GM12878 (cell line): Measurements from ENCODE around the gene FCRL2. TPM values are rescaled to one million over a fixed set of nuclear protein-coding genes. Genes with fewer than 3 reads are reported as not detected.

Experiments used
- ATAC-seq: fragments of 200-7000 bp; cut with Tn5 transposase; 3 replicates; pipeline ENCODE4 v1.9.1; 2020; ENCODE audit warnings: mild to moderate bottlenecking, moderate library complexity
- BruUV-seq: library from RNA; stranded (reverse); fragments of 400-500 nt; replicated peaks from 2 replicates; lab custom pipeline; 2021; lab: Mats Ljungman, UMichigan
- CTCF ChIA-PET: fragments of 300-600 bp; sonication (Branson Sonifier 250); formaldehyde crosslinking; extraction: SDS; loops from one replicate; lab custom pipeline; 2021; ENCODE audit warnings: inconsistent platforms; lab: Yijun Ruan, JAX
- POLR2A ChIA-PET: fragments of 350-600 bp; formaldehyde crosslinking; extraction: SDS; loops from one replicate; lab custom pipeline; 2021; ENCODE audit warnings: inconsistent platforms; lab: Charles Lee
- RAD21 ChIA-PET: fragments of 300-600 bp; sonication (Branson Sonifier 250); formaldehyde crosslinking; loops from one replicate; lab custom pipeline; 2023; ENCODE audit warnings: antibody characterized with exemption; ENCODE audit not compliant: unreplicated experiment; lab: Charles Lee
- SMC1A ChIA-PET: fragments of 300-600 bp; sonication (Branson Sonifier 250); formaldehyde crosslinking; loops from one replicate; lab custom pipeline; 2023; ENCODE audit not compliant: unreplicated experiment, uncharacterized antibody; lab: Charles Lee
- DNase-seq: peaks from one replicate; pipeline ENCODE4 v3.0.0-alpha.2; 2011; ENCODE audit warnings: low read depth, low spot score
- FAIRE-seq: peaks from 3 replicates; lab custom pipeline; 2011; peaks lifted over from hg19 to GRCh38; lab: Jason Lieb, UNC
- H2AFZ ChIP-seq: 2 replicates; pipeline ENCODE4 v1.6.0; 2011; ENCODE audit warnings: low read depth, low read length, control low read depth; ENCODE audit not compliant: control insufficient read depth
- H3K27ac ChIP-seq: 2 replicates; pipeline ENCODE4 v1.5.1; 2011; ENCODE audit warnings: control low read depth; ENCODE audit not compliant: control insufficient read depth, insufficient read depth
- H3K27me3 ChIP-seq, 2 experiments: replicated peaks in 1 of 2; 2 replicates each; pipeline versions ENCODE4 v1.6.0 to v1.6.1; 2011; ENCODE audit warnings: low read length in 1 of 2; ENCODE audit not compliant: control insufficient read depth in 2 of 2, insufficient read depth in 2 of 2
- H3K36me3 ChIP-seq, 2 experiments: 2 replicates each; pipeline ENCODE4 v1.5.1; 2011; ENCODE audit warnings: low read length in 1 of 2; ENCODE audit not compliant: control insufficient read depth in 2 of 2, insufficient read depth in 2 of 2
- H3K4me1 ChIP-seq: 2 replicates; pipeline ENCODE4 v1.6.1; 2011; ENCODE audit warnings: mild to moderate bottlenecking, low read length, moderate library complexity, mixed read lengths; ENCODE audit not compliant: control insufficient read depth, insufficient read depth
- H3K4me2 ChIP-seq: 2 replicates; pipeline ENCODE4 v1.6.0; 2011; ENCODE audit warnings: control low read depth; ENCODE audit not compliant: control insufficient read depth, insufficient read depth
- H3K4me3 ChIP-seq: fragments of 200-600 bp; sonication (generic); 2 replicates; pipeline ENCODE4 v1.5.1; 2016
- H3K79me2 ChIP-seq: 2 replicates; pipeline ENCODE4 v1.6.0; 2011; ENCODE audit warnings: low read length; ENCODE audit not compliant: control insufficient read depth, insufficient read depth
- H3K9ac ChIP-seq: 2 replicates; pipeline ENCODE4 v1.8.0; 2011; ENCODE audit warnings: low read length, control low read depth, mixed read lengths; ENCODE audit not compliant: control insufficient read depth, insufficient read depth
- H3K9me3 ChIP-seq: replicated peaks from 3 replicates; pipeline ENCODE4 v1.5.1; 2011; ENCODE audit warnings: mild to moderate bottlenecking, low read length; ENCODE audit not compliant: control insufficient read depth, insufficient read depth
- H4K20me1 ChIP-seq: 2 replicates; pipeline ENCODE4 v1.6.0; 2011; ENCODE audit not compliant: control insufficient read depth, insufficient read depth
- BCL11A ChIP-seq: IDR thresholded peaks from 2 replicates; pipeline ENCODE4 v1.6.1; 2011; ENCODE audit warnings: low read depth, low read length
- BRCA1 ChIP-seq: IDR thresholded peaks from 2 replicates; pipeline ENCODE4 v1.6.1; 2011; ENCODE audit warnings: low read depth, low read length, improper control_type of control experiment
- CHD2 ChIP-seq: IDR thresholded peaks from 2 replicates; pipeline ENCODE4 v1.6.1; 2011; ENCODE audit warnings: low read depth, low read length, improper control_type of control experiment, borderline replicate concordance
- CREM ChIP-seq: IDR thresholded peaks from 2 replicates; pipeline ENCODE4 v1.6.1; 2014; ENCODE audit warnings: antibody characterized with exemption, low read depth
- DPF2 ChIP-seq: fragments of 450-650 bp; IDR thresholded peaks from 2 replicates; pipeline ENCODE4 v1.6.1; 2017; ENCODE audit warnings: mild to moderate bottlenecking
- ETV6 ChIP-seq, 2 experiments: fragments of 450-650 bp in 1 of 2; IDR thresholded peaks in 1 of 2; conservative IDR thresholded peaks in 1 of 2; 2 replicates each; pipeline ENCODE4 v1.6.1; 2014; ENCODE audit warnings: antibody characterized with exemption in 1 of 2, borderline replicate concordance in 1 of 2, low read depth in 1 of 2, mild to moderate bottlenecking in 1 of 2, moderate library complexity in 1 of 2
- HDAC6 ChIP-seq: fragments of 200-600 bp; sonication (generic); IDR thresholded peaks from one replicate; pipeline ENCODE4 v1.8.0; 2017; ENCODE audit warnings: antibody characterized with exemption; ENCODE audit not compliant: unreplicated experiment
- HDGF ChIP-seq: fragments of 450-650 bp; IDR thresholded peaks from 2 replicates; pipeline ENCODE4 v1.6.1; 2016; ENCODE audit warnings: antibody characterized with exemption
- IRF3 ChIP-seq: fragments of 450-650 bp; IDR thresholded peaks from 2 replicates; pipeline ENCODE4 v1.6.1; 2014; ENCODE audit warnings: mild to moderate bottlenecking
- MTA3 ChIP-seq: IDR thresholded peaks from 2 replicates; pipeline ENCODE4 v1.6.1; 2012; ENCODE audit warnings: low read length, inconsistent platforms, borderline replicate concordance
- NBN ChIP-seq: fragments of 450-650 bp; IDR thresholded peaks from 2 replicates; pipeline ENCODE4 v1.6.1; 2016
- NFXL1 ChIP-seq: fragments of 450-650 bp; IDR thresholded peaks from 2 replicates; pipeline ENCODE4 v1.6.1; 2017; ENCODE audit warnings: antibody characterized with exemption, mild to moderate bottlenecking, borderline replicate concordance
- NFYA ChIP-seq: IDR thresholded peaks from 2 replicates; pipeline ENCODE4 v1.6.1; 2011; ENCODE audit warnings: low read depth, mild to moderate bottlenecking, low read length, improper control_type of control experiment, borderline replicate concordance
- NFYB ChIP-seq: IDR thresholded peaks from 2 replicates; pipeline ENCODE4 v1.6.1; 2011; ENCODE audit warnings: low read depth, mild to moderate bottlenecking, low read length, improper control_type of control experiment, moderate library complexity; ENCODE audit not compliant: insufficient read depth
- POLR2AphosphoS5 ChIP-seq: IDR thresholded peaks from 2 replicates; pipeline ENCODE4 v1.6.1; 2011; ENCODE audit warnings: mild to moderate bottlenecking, low read length, inconsistent platforms
- RAD21 ChIP-seq: IDR thresholded peaks from 2 replicates; pipeline ENCODE4 v1.6.1; 2011; ENCODE audit warnings: mild to moderate bottlenecking, low read depth, low read length, moderate library complexity; ENCODE audit not compliant: insufficient read depth
- SMAD1 ChIP-seq: fragments of 450-650 bp; IDR thresholded peaks from 2 replicates; pipeline ENCODE4 v1.6.1; 2018; ENCODE audit warnings: mild to moderate bottlenecking, low read depth; ENCODE audit not compliant: partially characterized antibody
- SMC3 ChIP-seq: IDR thresholded peaks from 2 replicates; pipeline ENCODE4 v1.6.1; 2011; ENCODE audit warnings: low read length, improper control_type of control experiment, borderline replicate concordance
- SPI1 ChIP-seq: IDR thresholded peaks from 2 replicates; pipeline ENCODE4 v1.6.1; 2011; ENCODE audit warnings: low read depth, mild to moderate bottlenecking, low read length, moderate library complexity, borderline replicate concordance; ENCODE audit not compliant: insufficient read depth
- SUPT20H ChIP-seq: IDR thresholded peaks from 2 replicates; pipeline ENCODE4 v1.6.1; 2011; ENCODE audit warnings: low read depth, mild to moderate bottlenecking, low read length, moderate library complexity, borderline replicate concordance; ENCODE audit not compliant: control insufficient read depth
- TARDBP ChIP-seq: IDR thresholded peaks from 2 replicates; pipeline ENCODE4 v1.6.1; 2016; ENCODE audit warnings: borderline replicate concordance
- WRNIP1 ChIP-seq: IDR thresholded peaks from 2 replicates; pipeline ENCODE4 v1.6.1; 2011; ENCODE audit warnings: low read depth, low read length, improper control_type of control experiment, borderline replicate concordance
- ZNF24 ChIP-seq: fragments of 450-650 bp; IDR thresholded peaks from 2 replicates; pipeline ENCODE4 v1.6.1; 2017; ENCODE audit warnings: antibody characterized with exemption, mild to moderate bottlenecking
- ZNF384 ChIP-seq: IDR thresholded peaks from 2 replicates; pipeline ENCODE4 v1.6.1; 2012; ENCODE audit warnings: low read depth, mild to moderate bottlenecking, low read length, improper control_type of control experiment, borderline replicate concordance
- WGBS: methylation state at CpG from one replicate; pipeline ENCODE4 v1.1.6; 2016; ENCODE audit warnings: low lambda C conversion rate; ENCODE audit not compliant: insufficient replicate concordance, insufficient coverage; ENCODE audit errors: missing lambda C conversion rate; 5-methylcytosine and 5-hydroxymethylcytosine counted together
- in situ Hi-C: fragments of 300-500 bp; cut with MboI; formaldehyde crosslinking; loops from 9 replicates; pipeline ENCODE4 v1.14.3; 2018; ENCODE audit warnings: mixed read lengths
- intact Hi-C: fragments of 100-400 bp; cut with micrococcal nuclease; formaldehyde crosslinking; loops from one replicate; pipeline ENCODE4 v1.14.2; 2022; ENCODE audit not compliant: unreplicated experiment
- polyA plus RNA-seq, 11 experiments: library from polyadenylated mRNA; depleted of rRNA in 4 of 11; unstranded in 6 of 11; stranded (reverse) in 5 of 11; fragments of >200 nt; fragmentation: Nextera tagmentation in 4 of 11; fragmentation: Illumina TruSeq in 1 of 11; extraction: Ambion mirVana in 4 of 11; extraction: Trizol in 1 of 11; gene quantifications; 1 replicate in 1 of 11; 2 replicates in 10 of 11; pipeline versions ENCODE4 v1.2.1 to v1.2.3, GENCODE V29; 2011 to 2016; ENCODE audit warnings: inconsistent platforms in 2 of 11, missing spikeins in 2 of 11, low read depth in 1 of 11
- total RNA-seq, 4 experiments: library from RNA; depleted of rRNA in 3 of 4; stranded (reverse); fragments of >200 nt in 3 of 4; fragmentation: Illumina TruSeq in 1 of 4; extraction: Trizol in 1 of 4; gene quantifications; 2 replicates each; pipeline versions ENCODE4 v1.2.1 to v1.2.3, GENCODE V29; 2013 to 2021

Gene FCRL2
- total and polyA plus RNA-seq, 10 of the 15 experiments (the other 5 are each of a cell fraction or from before 2014, with no cell fraction given): 0.07 to 7.3 (median 0.61) TPM

- Histone ChIP-seq H2AFZ (peak overlapping the region; percentile 42; the same call in 1 of the 2 replicates), H3K4me2 (peak overlapping the region; percentile 91), H3K79me2 (no peaks in the 10 kb centered on the region), H3K9me3 (peaks cover 1% of the 10 kb centered on the region; the same call in 1 of the 3 replicates), H3K9ac (peak overlapping the region; percentile 24; the same call in 1 of the 2 replicates), H4K20me1 (no peaks in the 10 kb centered on the region), H3K36me3 (no peaks in the 10 kb centered on the region), H3K27ac (peak overlapping the region; percentile 68), H3K4me1 (peaks cover 24% of the 10 kb centered on the region), H3K4me3 (peak overlapping the region; percentile 35), H3K27me3 (0 out of 4 replicates have a peak, but pooled peaks cover 0 to 3% of the 10 kb centered on the region in 2 experiments)
- in situ Hi-C loops: no loop called here
- ChIA-PET CTCF (interaction anchor here (0.6 to 2.4 kb wide), 7 partner anchors 10 to 453 kb away, joined by 3 to 6 read pairs (median 4); no protein-coding TSS in a partner anchor), POLR2A (interaction anchor here (0.7 kb wide), 1 partner anchor 56 kb away, joined by 3 read pairs; no protein-coding TSS in a partner anchor), SMC1A (interaction anchor here (1.0 to 1.7 kb wide), 7 partner anchors 21 to 230 kb away, joined by 3 to 7 read pairs (median 3); no protein-coding TSS in a partner anchor), RAD21 (interaction anchor here (1.0 kb wide), 2 partner anchors 21 to 32 kb away, joined by 3 to 4 read pairs; no protein-coding TSS in a partner anchor)
- FAIRE-seq (peak; percentile 91), DNase-seq (peak; percentile 68), ATAC-seq (peak; percentile 89)
- under 1% methylated on average over 6 of the region's 6 CpGs for WGBS
- BruUV-seq: no TSS peak
- intact Hi-C loops: no loop called here
- TF ChIP-seq MTA3: no peak
- TF ChIP-seq RAD21: 0 out of 2 replicates have a peak, but pooled peaks have one; percentile 10
- no peak for TF ChIP-seq NFXL1
- no peak for TF ChIP-seq IRF3
- no peak for TF ChIP-seq TARDBP
- TF ChIP-seq WRNIP1: no peak
- TF ChIP-seq CREM: no peak
- TF ChIP-seq NBN: no peak
- peak; percentile 20; the same call in 1 of the 2 replicates for TF ChIP-seq DPF2
- TF ChIP-seq SUPT20H: no peak
- no peak for TF ChIP-seq SMAD1
- TF ChIP-seq ZNF24: no peak
- no peak for TF ChIP-seq NFYA
- TF ChIP-seq SPI1: peak; percentile 89
- peak in 1 of 2 experiments; percentile 96; a peak in 2 of 4 replicates for TF ChIP-seq ETV6 (conservative IDR thresholded peaks at IDR 0.05 in 1 of 2, IDR thresholded peaks at IDR 0.05 in 1 of 2; ENCODE audit: borderline replicate concordance in 1 of 2, low read depth in 1 of 2)
- TF ChIP-seq BCL11A: no peak
- TF ChIP-seq ZNF384: no peak
- TF ChIP-seq HDAC6: no peak
- 0 out of 2 replicates have a peak, but pooled peaks have one; percentile 17 for TF ChIP-seq NFYB
- no peak for TF ChIP-seq CHD2
- TF ChIP-seq HDGF: no peak
- no peak for TF ChIP-seq SMC3
- no peak for TF ChIP-seq BRCA1
- TF ChIP-seq POLR2AphosphoS5: no peak
These were observed 29.7 kb upstream of the FCRL2 start for GRCh38 chr1:157806431-157807149.
